Lower leg skin (tissue), 4 donors: ENCODE measurements around the gene EYA2. TPM values are rescaled to one million over a fixed set of nuclear protein-coding genes. Genes with fewer than 3 reads are reported as not detected.

Experiments
- DNase-seq, 2 donors: peaks; one replicate each; pipeline ENCODE4 v3.0.0-alpha.2; 2019; ENCODE audit warnings: low spot score in 2 of 2
- H3K4me3 ChIP-seq: fragments of 200-600 bp; sonication (generic); 2 replicates; pipeline ENCODE4 v1.5.1; 2017; ENCODE audit warnings: mild to moderate bottlenecking, low read depth; ENCODE audit not compliant: poor library complexity, severe bottlenecking
- CTCF ChIP-seq, 3 donors: fragments of 450-650 bp; IDR thresholded peaks; one replicate each; pipeline ENCODE4 v1.5.1; 2016; ENCODE audit warnings: antibody characterized with exemption in 3 of 3, mild to moderate bottlenecking in 3 of 3, moderate library complexity in 2 of 3
- POLR2A ChIP-seq, 2 donors: fragments of 450-650 bp; IDR thresholded peaks; one replicate each; pipeline ENCODE4 v1.6.1; 2016 to 2017; ENCODE audit warnings: antibody characterized with exemption in 2 of 2, mild to moderate bottlenecking in 1 of 2, moderate library complexity in 1 of 2
- WGBS, 2 donors: methylation state at CpG; one replicate each; pipeline ENCODE4 v1.1.5; 2018; 5-methylcytosine and 5-hydroxymethylcytosine counted together
- intact Hi-C: fragments of 100-400 bp; cut with DNase I; formaldehyde crosslinking; loops from one replicate; pipeline ENCODE4 v1.15.0; 2023; ENCODE audit warnings: low total_unique reads
- total RNA-seq, 4 donors: library from RNA; depleted of rRNA; stranded (reverse); fragments of >200 nt; gene quantifications; one replicate each; pipeline ENCODE4 v1.1.0, GENCODE V29; 2016

EYA2 gene
- total RNA-seq, 4 donors from 2014 or later, result 0.63 to 6.1 (median 3.3) TPM

- DNase-seq, result no peak
- intact Hi-C loops, result no loop called here
- TF ChIP-seq POLR2A (IDR thresholded peaks at IDR 0.05) (no peak), CTCF (IDR thresholded peaks at IDR 0.05) (no peak)
- H3K4me3 ChIP-seq, result no peak overlapping the region
- 48 to 64% methylated on average over 3 of the region's 3 CpGs for WGBS, 2 donors
Observed at GRCh38 chr20:46939031-46939965, 44.7 kb downstream of the EYA2 start.

GRCh38 chr20:46940616-46941015, 46.0 kb downstream of the EYA2 start:
- DNase-seq, result no peak
- TF ChIP-seq POLR2A (IDR thresholded peaks at IDR 0.05) (no peak), CTCF (IDR thresholded peaks at IDR 0.05) (no peak)
- no peak overlapping the region for H3K4me3 ChIP-seq
- intact Hi-C loops, result no loop called here
- 78 to 93% methylated on average over 9 to 10 of the region's 10 CpGs for WGBS, 2 donors

GRCh38 chr20:46941404-46941803, 46.8 kb downstream of the EYA2 start:
- WGBS, 2 donors, result 98 to 100% methylated on average over 2 of the region's 2 CpGs
- no peak for DNase-seq
- H3K4me3 ChIP-seq, result no peak overlapping the region
- intact Hi-C loops, result no loop called here
- TF ChIP-seq CTCF (IDR thresholded peaks at IDR 0.05) (no peak), POLR2A (IDR thresholded peaks at IDR 0.05) (no peak)

GRCh38 chr20:46943861-46944591, 49.4 kb downstream of the EYA2 start:
- intact Hi-C loops, result no loop called here
- no peak for TF ChIP-seq POLR2A (IDR thresholded peaks at IDR 0.05)
- TF ChIP-seq CTCF (IDR thresholded peaks at IDR 0.05), result no peak
- DNase-seq, result peak in 1 of 2 donors; percentile 65
- H3K4me3 ChIP-seq, result no peak overlapping the region
- WGBS, 2 donors, result 88% methylated on average over 11 of the region's 11 CpGs

GRCh38 chr20:46945465-46945864, 50.8 kb downstream of the EYA2 start:
- no peak for TF ChIP-seq POLR2A (IDR thresholded peaks at IDR 0.05)
- intact Hi-C loops, result no loop called here
- H3K4me3 ChIP-seq, result no peak overlapping the region
- DNase-seq, result no peak
- WGBS, 2 donors, result 73 to 76% methylated on average over 9 of the region's 9 CpGs

GRCh38 chr20:46946181-46946624, 51.6 kb downstream of the EYA2 start:
- no peak overlapping the region for H3K4me3 ChIP-seq
- intact Hi-C loops, result no loop called here
- 74 to 81% methylated on average over 7 of the region's 7 CpGs for WGBS, 2 donors
- no peak for DNase-seq
- TF ChIP-seq CTCF (IDR thresholded peaks at IDR 0.05) (no peak), POLR2A (IDR thresholded peaks at IDR 0.05) (no peak)
